Loucy (cell line): Measurements from ENCODE around the gene DNM2.

ENCODE experiments used
- H2AFZ ChIP-seq: fragments of 200-600 bp; sonication (generic); 2 replicates; pipeline ENCODE4 v1.6.0; 2016; ENCODE audit warnings: antibody characterized with exemption, mild to moderate bottlenecking, low read length, moderate library complexity
- H3F3A ChIP-seq: fragments of 200-600 bp; 2 replicates; pipeline ENCODE4 v1.6.0; 2016; ENCODE audit warnings: antibody characterized with exemption, low read depth, mild to moderate bottlenecking
- H3K27me3 ChIP-seq: fragments of 200-600 bp; sonication (generic); 2 replicates; pipeline ENCODE4 v1.6.1; 2014; ENCODE audit warnings: low read length, mild to moderate bottlenecking; ENCODE audit not compliant: insufficient read depth, poor library complexity, severe bottlenecking
- H3K36me3 ChIP-seq: fragments of 200-600 bp; sonication (generic); 2 replicates; pipeline ENCODE4 v1.6.1; 2016; ENCODE audit warnings: low read length; ENCODE audit not compliant: insufficient read depth
- H3K4me1 ChIP-seq: fragments of 200-600 bp; sonication (generic); 2 replicates; pipeline ENCODE4 v1.5.1; 2014; ENCODE audit warnings: low read length, mild to moderate bottlenecking; ENCODE audit not compliant: insufficient read depth, poor library complexity, severe bottlenecking
- H3K4me2 ChIP-seq: fragments of 200-600 bp; sonication (generic); 2 replicates; pipeline ENCODE4 v1.6.0; 2014; ENCODE audit warnings: antibody characterized with exemption, low read length, low read depth, mild to moderate bottlenecking; ENCODE audit not compliant: poor library complexity, severe bottlenecking
- H3K4me3 ChIP-seq: fragments of 200-600 bp; sonication (generic); 2 replicates; pipeline ENCODE4 v1.5.1; 2014; ENCODE audit warnings: low read length, mild to moderate bottlenecking, mixed read lengths; ENCODE audit not compliant: poor library complexity, severe bottlenecking
- H3K79me2 ChIP-seq: fragments of 200-600 bp; sonication (generic); 2 replicates; pipeline ENCODE4 v1.6.1; 2014; ENCODE audit warnings: low read length; ENCODE audit not compliant: insufficient read depth
- H3K9ac ChIP-seq: fragments of 200-600 bp; sonication (generic); 2 replicates; pipeline ENCODE4 v1.6.0; 2014; ENCODE audit warnings: mild to moderate bottlenecking, low read depth, low read length, moderate library complexity; ENCODE audit not compliant: poor library complexity, severe bottlenecking
- H3K9me2 ChIP-seq: fragments of 200-600 bp; sonication (generic); replicated peaks from 2 replicates; pipeline ENCODE4 v1.6.1; 2016; ENCODE audit warnings: low read depth, low read length, mixed read lengths
- H3K9me3 ChIP-seq: fragments of 200-600 bp; sonication (generic); 2 replicates; pipeline ENCODE4 v1.6.1; 2014; ENCODE audit warnings: mild to moderate bottlenecking, antibody characterized with exemption, low read length, low read depth; ENCODE audit not compliant: insufficient read depth
- H4K20me1 ChIP-seq: fragments of 200-600 bp; sonication (generic); 2 replicates; pipeline ENCODE4 v1.6.0; 2014; ENCODE audit warnings: antibody characterized with exemption, low read length, mild to moderate bottlenecking; ENCODE audit not compliant: insufficient read depth, poor library complexity, severe bottlenecking
- EZH2phosphoT487 ChIP-seq: fragments of 200-600 bp; IDR thresholded peaks from 2 replicates; pipeline ENCODE4 v1.6.1; 2018; ENCODE audit warnings: antibody characterized with exemption, mild to moderate bottlenecking, moderate library complexity, borderline replicate concordance
- TF ChIP-seq, protein P1 (sequence below): fragments of 200-600 bp; sonication (generic); conservative IDR thresholded peaks from 2 replicates; pipeline ENCODE4 v1.5.1; 2014; ENCODE audit warnings: mild to moderate bottlenecking, antibody characterized with exemption, low read length

DNM2 gene

DNA sequence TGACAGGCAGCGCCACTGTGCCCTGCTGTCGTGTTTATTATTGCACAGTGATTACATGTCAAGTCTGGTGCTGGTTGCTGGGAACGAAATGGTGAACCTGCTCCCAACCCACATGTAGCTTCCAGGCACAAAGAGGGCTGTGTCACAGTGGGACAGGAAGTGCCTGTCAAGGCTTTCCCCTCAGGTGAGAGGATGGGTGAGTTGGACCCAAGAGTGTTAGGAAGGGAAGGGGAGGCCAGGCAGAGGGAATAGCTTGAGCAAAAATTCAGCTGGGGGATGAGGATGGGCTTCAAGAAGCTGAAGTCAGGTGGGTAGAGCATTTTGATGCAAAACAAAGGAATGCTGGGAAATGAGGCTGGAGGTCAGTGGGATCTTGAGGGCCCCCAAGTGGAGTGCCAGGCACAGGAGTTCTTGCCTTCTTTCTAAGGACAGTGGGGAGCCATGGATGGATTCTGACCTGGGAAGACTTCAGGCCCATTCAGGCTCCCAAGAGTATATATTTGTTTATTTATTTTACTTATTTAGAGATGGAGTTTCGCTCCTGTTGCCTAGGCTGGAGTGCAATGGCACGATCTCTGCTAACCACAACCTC lies 25.1 kb upstream of the DNM2 start:
- Histone ChIP-seq H3K27me3 (no peaks in the 10 kb centered on the region), H2AFZ (no peak overlapping the region), H3K4me1 (no peaks in the 10 kb centered on the region), H3K9ac (no peak overlapping the region), H3F3A (0 out of 2 replicates have a peak, but pooled peaks cover 3% of the 10 kb centered on the region), H3K36me3 (peaks cover 51% of the 10 kb centered on the region; the same call in 1 of the 2 replicates), H3K79me2 (no peaks in the 10 kb centered on the region), H3K4me2 (no peak overlapping the region), H3K9me2 (no peaks in the 10 kb centered on the region), H4K20me1 (peaks cover 19% of the 10 kb centered on the region), H3K9me3 (no peaks in the 10 kb centered on the region), H3K4me3 (no peak overlapping the region)
- TF ChIP-seq, protein P1, sequence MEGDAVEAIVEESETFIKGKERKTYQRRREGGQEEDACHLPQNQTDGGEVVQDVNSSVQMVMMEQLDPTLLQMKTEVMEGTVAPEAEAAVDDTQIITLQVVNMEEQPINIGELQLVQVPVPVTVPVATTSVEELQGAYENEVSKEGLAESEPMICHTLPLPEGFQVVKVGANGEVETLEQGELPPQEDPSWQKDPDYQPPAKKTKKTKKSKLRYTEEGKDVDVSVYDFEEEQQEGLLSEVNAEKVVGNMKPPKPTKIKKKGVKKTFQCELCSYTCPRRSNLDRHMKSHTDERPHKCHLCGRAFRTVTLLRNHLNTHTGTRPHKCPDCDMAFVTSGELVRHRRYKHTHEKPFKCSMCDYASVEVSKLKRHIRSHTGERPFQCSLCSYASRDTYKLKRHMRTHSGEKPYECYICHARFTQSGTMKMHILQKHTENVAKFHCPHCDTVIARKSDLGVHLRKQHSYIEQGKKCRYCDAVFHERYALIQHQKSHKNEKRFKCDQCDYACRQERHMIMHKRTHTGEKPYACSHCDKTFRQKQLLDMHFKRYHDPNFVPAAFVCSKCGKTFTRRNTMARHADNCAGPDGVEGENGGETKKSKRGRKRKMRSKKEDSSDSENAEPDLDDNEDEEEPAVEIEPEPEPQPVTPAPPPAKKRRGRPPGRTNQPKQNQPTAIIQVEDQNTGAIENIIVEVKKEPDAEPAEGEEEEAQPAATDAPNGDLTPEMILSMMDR: no peak
- no peak for TF ChIP-seq EZH2phosphoT487

DNA sequence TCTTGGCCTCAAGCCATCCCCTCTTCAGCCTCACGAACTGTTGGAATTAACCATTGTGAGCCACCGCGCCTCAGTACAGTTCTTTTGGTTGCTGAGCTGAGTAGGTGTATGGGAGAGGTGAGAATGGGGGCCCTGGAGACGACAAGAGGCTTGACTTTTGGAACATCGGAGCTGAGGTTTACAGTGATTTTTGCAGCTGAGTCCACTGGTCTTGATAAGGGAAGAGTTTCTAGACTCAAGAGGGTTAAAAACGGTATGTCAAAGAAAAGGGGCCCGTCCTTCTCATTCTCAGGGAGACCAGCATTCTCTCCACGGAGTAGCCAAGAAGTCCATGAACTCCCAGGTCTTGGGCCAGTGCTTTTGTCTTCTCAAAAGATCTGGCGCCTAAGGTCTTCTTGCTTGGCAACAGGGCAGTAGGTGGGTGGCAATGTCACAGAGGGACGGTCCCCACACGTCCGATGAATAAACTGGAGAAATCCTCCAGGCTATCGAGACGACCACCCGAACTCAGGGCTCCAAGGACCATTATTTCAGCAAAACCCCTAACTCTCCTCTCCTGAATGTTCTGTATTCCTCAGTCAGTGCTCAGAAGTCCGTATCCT lies 23.1 kb upstream of the DNM2 start:
- no peaks in the 10 kb centered on the region for H3K27me3 ChIP-seq
- H3K36me3 ChIP-seq: peaks cover 30% of the 10 kb centered on the region; the same call in 1 of the 2 replicates
- 0 out of 2 replicates have a peak, but pooled peaks cover 3% of the 10 kb centered on the region for H3F3A ChIP-seq
- H3K9me3 ChIP-seq: no peaks in the 10 kb centered on the region
- TF ChIP-seq, protein P1: no peak
- TF ChIP-seq EZH2phosphoT487: no peak
- no peak overlapping the region for H3K4me3 ChIP-seq
- no peaks in the 10 kb centered on the region for H3K9me2 ChIP-seq
- H3K4me2 ChIP-seq: no peak overlapping the region
- no peaks in the 10 kb centered on the region for H3K79me2 ChIP-seq
- peaks cover 16% of the 10 kb centered on the region for H4K20me1 ChIP-seq
- H3K9ac ChIP-seq: no peak overlapping the region
- no peak overlapping the region for H2AFZ ChIP-seq
- no peaks in the 10 kb centered on the region for H3K4me1 ChIP-seq

- Histone ChIP-seq H3K9me3 (no peaks in the 10 kb centered on the region), H3K9ac (no peak overlapping the region), H3K27me3 (no peaks in the 10 kb centered on the region), H3F3A (0 out of 2 replicates have a peak, but pooled peaks cover 3% of the 10 kb centered on the region), H3K36me3 (peaks cover 22% of the 10 kb centered on the region; the same call in 1 of the 2 replicates), H3K79me2 (no peaks in the 10 kb centered on the region), H3K9me2 (no peaks in the 10 kb centered on the region), H2AFZ (no peak overlapping the region), H3K4me2 (no peak overlapping the region), H3K4me3 (no peak overlapping the region), H4K20me1 (peaks cover 13% of the 10 kb centered on the region), H3K4me1 (no peaks in the 10 kb centered on the region)
- no peak for TF ChIP-seq EZH2phosphoT487
- TF ChIP-seq, protein P1: no peak
Observed at GRCh38 chr19:10695401-10696398, 22.2 kb upstream of the DNM2 start.
